GM10266 (cell line): ENCODE data around the gene MRGPRF.

Experiments used
- DNase-seq: peaks from one replicate; pipeline ENCODE4 v3.0.0; 2012; ENCODE audit errors: extremely low spot score
- CTCF ChIP-seq: IDR thresholded peaks from 2 replicates; pipeline ENCODE4 v1.5.1; 2012; ENCODE audit warnings: mild to moderate bottlenecking, low read depth; ENCODE audit not compliant: control insufficient read depth, insufficient read depth; ENCODE audit errors: missing control alignments

MRGPRF gene

GRCh38 chr11:69009441-69010211 is 3.4 kb downstream of the MRGPRF start:
- DNase-seq, result no peak
- TF ChIP-seq CTCF, result no peak

GRCh38 chr11:69008737-69009440 is 4.2 kb downstream of the MRGPRF start:
- no peak for DNase-seq
- TF ChIP-seq CTCF, result no peak

GRCh38 chr11:69007975-69008381 is 5.1 kb downstream of the MRGPRF start:
- no peak for DNase-seq
- TF ChIP-seq CTCF, result no peak

- no peak for DNase-seq
- TF ChIP-seq CTCF, result no peak
Measured at GRCh38 chr11:69006816-69007215, 6.2 kb downstream of the MRGPRF start.

- DNase-seq, result no peak
Measured at GRCh38 chr11:69005631-69006368, 7.2 kb downstream of the MRGPRF start.

GRCh38 chr11:69005183-69005630 is 7.8 kb downstream of the MRGPRF start:
- DNase-seq, result no peak
- TF ChIP-seq CTCF, result no peak

More at GRCh38 chr11:69005631-69006368, 7.2 kb downstream of the MRGPRF start:
- no peak for TF ChIP-seq CTCF
